Neural crest cell (in vitro differentiated cells): ENCODE data around the gene C1orf21. TPM values are rescaled to one million over a fixed set of nuclear protein-coding genes. Genes with fewer than 3 reads are reported as not detected.

ENCODE experiments used
- DNase-seq: peaks from one replicate; pipeline ENCODE4 v3.0.0; 2021; ENCODE audit warnings: low read depth, mixed read lengths, low spot score
- H3K27ac Mint-ChIP-seq: one replicate; pipeline ENCODE4 v1.8.0; 2021; ENCODE audit warnings: mild to moderate bottlenecking, mixed read lengths; ENCODE audit not compliant: unreplicated experiment
- H3K27me3 Mint-ChIP-seq: 2 replicates; pipeline ENCODE4 v1.8.0; 2021; ENCODE audit warnings: low read depth, mild to moderate bottlenecking, mixed read lengths
- H3K36me3 Mint-ChIP-seq: 2 replicates; pipeline ENCODE4 v1.8.0; 2021; ENCODE audit warnings: low read depth, mild to moderate bottlenecking, mixed read lengths
- H3K4me1 Mint-ChIP-seq: 2 replicates; pipeline ENCODE4 v1.8.0; 2021; ENCODE audit warnings: mixed read lengths
- H3K4me3 Mint-ChIP-seq: one replicate; pipeline ENCODE4 v1.8.0; 2021; ENCODE audit warnings: mild to moderate bottlenecking, mixed read lengths
- H3K9me3 Mint-ChIP-seq: 2 replicates; pipeline ENCODE4 v1.8.0; 2021; ENCODE audit warnings: mixed read lengths
- CTCF ChIP-seq: fragments of 200-600 bp; sonication (generic); conservative IDR thresholded peaks from 2 replicates; pipeline ENCODE4 v1.5.0; 2021; ENCODE audit warnings: antibody characterized with exemption, mild to moderate bottlenecking
- total RNA-seq: library from RNA; stranded (reverse); gene quantifications from 2 replicates; pipeline ENCODE4 v1.2.1, GENCODE V29; 2021

C1orf21 gene
- total RNA-seq, 1 donor from 2014 or later = 29.8 TPM

- Mint-ChIP-seq H3K4me3 (no peak overlapping the region), H3K27me3 (no peaks in the 10 kb centered on the region), H3K27ac (no peak overlapping the region), H3K36me3 (no peaks in the 10 kb centered on the region), H3K9me3 (peaks cover 3% of the 10 kb centered on the region), H3K4me1 (peaks cover 13% of the 10 kb centered on the region)
- no peak for DNase-seq
- TF ChIP-seq CTCF = no peak
Observed at GRCh38 chr1:184553845-184554244, 167.0 kb downstream of the C1orf21 start.

GRCh38 chr1:184555665-184556641 lies 169.1 kb downstream of the C1orf21 start:
- DNase-seq = no peak
- Mint-ChIP-seq H3K36me3 (no peaks in the 10 kb centered on the region), H3K9me3 (peaks cover 3% of the 10 kb centered on the region), H3K27me3 (no peaks in the 10 kb centered on the region), H3K27ac (no peak overlapping the region), H3K4me1 (peaks cover 13% of the 10 kb centered on the region), H3K4me3 (no peak overlapping the region)
- no peak for TF ChIP-seq CTCF

- H3K9me3 Mint-ChIP-seq = peaks cover 3% of the 10 kb centered on the region
- no peaks in the 10 kb centered on the region for H3K27me3 Mint-ChIP-seq
- H3K4me3 Mint-ChIP-seq = no peak overlapping the region
- H3K27ac Mint-ChIP-seq = no peak overlapping the region
- no peak for DNase-seq
- peaks cover 13% of the 10 kb centered on the region for H3K4me1 Mint-ChIP-seq
- TF ChIP-seq CTCF = no peak
- H3K36me3 Mint-ChIP-seq = no peaks in the 10 kb centered on the region
Observed at GRCh38 chr1:184556665-184557064, 169.8 kb downstream of the C1orf21 start.

GRCh38 chr1:184557423-184558347 lies 170.9 kb downstream of the C1orf21 start:
- TF ChIP-seq CTCF = no peak
- Mint-ChIP-seq H3K4me3 (no peak overlapping the region), H3K4me1 (peaks cover 20% of the 10 kb centered on the region), H3K27me3 (no peaks in the 10 kb centered on the region), H3K9me3 (peaks cover 3% of the 10 kb centered on the region), H3K27ac (no peak overlapping the region), H3K36me3 (no peaks in the 10 kb centered on the region)
- DNase-seq = no peak

- DNase-seq = no peak
- peaks cover 28% of the 10 kb centered on the region for H3K4me1 Mint-ChIP-seq
- no peak for TF ChIP-seq CTCF
- H3K4me3 Mint-ChIP-seq = no peak overlapping the region
- peaks cover 3% of the 10 kb centered on the region for H3K9me3 Mint-ChIP-seq
- H3K27me3 Mint-ChIP-seq = no peaks in the 10 kb centered on the region
- H3K27ac Mint-ChIP-seq = no peak overlapping the region
- H3K36me3 Mint-ChIP-seq = no peaks in the 10 kb centered on the region
Observed at GRCh38 chr1:184558691-184559090, 171.9 kb downstream of the C1orf21 start.
